Measurements from ENCODE around the gene BDKRB2.

GRCh38 chr14:96180043-96180874, 24.4 kb upstream of the BDKRB2 start:
- TF ChIP-seq TAF1 (IDR thresholded peaks at IDR 0.05; ENCODE audit: borderline replicate concordance, insufficient read depth, low read length) (no peak), POLR2AphosphoS5 (IDR thresholded peaks at IDR 0.05; ENCODE audit: low read depth, low read length) (no peak), REST (IDR thresholded peaks at IDR 0.05; ENCODE audit: insufficient read depth in 1 of 2, low read depth in 2 of 2, low read length in 2 of 2) (no peak), SIN3A (IDR thresholded peaks at IDR 0.05; ENCODE audit: borderline replicate concordance, insufficient read depth, low read length) (no peak), FOXP2 (optimal IDR thresholded peaks at IDR 0.05; ENCODE audit: borderline replicate concordance, extremely low read depth, extremely low read length, insufficient read depth) (no peak)

Measured in PFSK-1 (cell line).